Activated CD4-positive, alpha-beta T cell treated with anti-CD3 and anti-CD28 coated beads, Interleukin-2, amount 50 U/mL, for 24 hours (primary cell): Measurements from ENCODE around the gene ELAPOR2.
"Not testable (repeated sequence)": the region's sequence is repeated elsewhere in the genome, so short reads cannot be mapped to it uniquely, and the experiment has no call there.

ENCODE experiments used
- DNase-seq, 2 donors: peaks; one replicate each; pipeline ENCODE4 v3.0.0-alpha.2; 2020; ENCODE audit warnings: low read depth in 1 of 2, low spot score in 1 of 2

The ELAPOR2 gene, protein sequence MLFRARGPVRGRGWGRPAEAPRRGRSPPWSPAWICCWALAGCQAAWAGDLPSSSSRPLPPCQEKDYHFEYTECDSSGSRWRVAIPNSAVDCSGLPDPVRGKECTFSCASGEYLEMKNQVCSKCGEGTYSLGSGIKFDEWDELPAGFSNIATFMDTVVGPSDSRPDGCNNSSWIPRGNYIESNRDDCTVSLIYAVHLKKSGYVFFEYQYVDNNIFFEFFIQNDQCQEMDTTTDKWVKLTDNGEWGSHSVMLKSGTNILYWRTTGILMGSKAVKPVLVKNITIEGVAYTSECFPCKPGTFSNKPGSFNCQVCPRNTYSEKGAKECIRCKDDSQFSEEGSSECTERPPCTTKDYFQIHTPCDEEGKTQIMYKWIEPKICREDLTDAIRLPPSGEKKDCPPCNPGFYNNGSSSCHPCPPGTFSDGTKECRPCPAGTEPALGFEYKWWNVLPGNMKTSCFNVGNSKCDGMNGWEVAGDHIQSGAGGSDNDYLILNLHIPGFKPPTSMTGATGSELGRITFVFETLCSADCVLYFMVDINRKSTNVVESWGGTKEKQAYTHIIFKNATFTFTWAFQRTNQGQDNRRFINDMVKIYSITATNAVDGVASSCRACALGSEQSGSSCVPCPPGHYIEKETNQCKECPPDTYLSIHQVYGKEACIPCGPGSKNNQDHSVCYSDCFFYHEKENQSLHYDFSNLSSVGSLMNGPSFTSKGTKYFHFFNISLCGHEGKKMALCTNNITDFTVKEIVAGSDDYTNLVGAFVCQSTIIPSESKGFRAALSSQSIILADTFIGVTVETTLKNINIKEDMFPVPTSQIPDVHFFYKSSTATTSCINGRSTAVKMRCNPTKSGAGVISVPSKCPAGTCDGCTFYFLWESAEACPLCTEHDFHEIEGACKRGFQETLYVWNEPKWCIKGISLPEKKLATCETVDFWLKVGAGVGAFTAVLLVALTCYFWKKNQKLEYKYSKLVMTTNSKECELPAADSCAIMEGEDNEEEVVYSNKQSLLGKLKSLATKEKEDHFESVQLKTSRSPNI

DNA sequence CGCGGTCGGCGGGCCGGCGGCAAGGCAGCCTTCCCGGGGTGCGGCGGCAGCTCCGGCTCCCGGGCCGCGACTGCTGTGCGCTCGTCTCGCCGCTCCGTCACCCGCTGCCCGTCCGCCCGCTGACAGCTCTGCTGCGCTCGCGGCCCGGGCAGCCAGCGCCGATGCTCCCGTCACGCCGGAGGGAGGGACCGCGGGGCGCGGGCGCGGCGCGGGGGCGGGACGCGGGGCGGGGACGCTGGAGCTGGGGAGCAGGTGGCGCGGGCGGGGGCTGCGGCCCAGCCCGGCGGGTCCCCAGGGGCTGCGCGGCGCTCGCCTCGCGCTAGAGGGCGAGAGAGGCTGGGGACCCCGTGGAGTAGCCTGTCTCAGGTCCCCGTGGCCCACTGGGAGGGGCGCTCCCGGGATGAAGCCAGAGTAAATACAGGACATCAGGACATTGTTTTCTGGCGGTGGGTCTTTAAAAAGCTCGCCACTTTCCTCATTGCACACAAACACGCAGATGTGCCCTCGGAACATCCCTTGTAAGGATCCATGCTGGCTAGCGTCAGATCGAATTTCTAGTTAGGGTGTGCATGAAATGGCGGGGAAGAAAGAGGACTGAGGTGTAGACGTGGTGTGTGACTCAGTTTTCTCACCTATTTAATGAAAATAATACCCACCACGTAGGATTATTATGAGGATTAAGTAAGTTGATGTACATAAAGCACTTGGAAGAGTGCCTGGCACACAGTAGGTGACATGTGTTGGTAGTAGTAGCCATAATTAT is at the start of gene ELAPOR2:
ELAPOR2 (minus strand) TSS at position 130 of the 763 bp plus-strand sequence. CDS start 141 bp downstream, outside the sequence.
- peak; percentile 49 to 52 for DNase-seq

DNA sequence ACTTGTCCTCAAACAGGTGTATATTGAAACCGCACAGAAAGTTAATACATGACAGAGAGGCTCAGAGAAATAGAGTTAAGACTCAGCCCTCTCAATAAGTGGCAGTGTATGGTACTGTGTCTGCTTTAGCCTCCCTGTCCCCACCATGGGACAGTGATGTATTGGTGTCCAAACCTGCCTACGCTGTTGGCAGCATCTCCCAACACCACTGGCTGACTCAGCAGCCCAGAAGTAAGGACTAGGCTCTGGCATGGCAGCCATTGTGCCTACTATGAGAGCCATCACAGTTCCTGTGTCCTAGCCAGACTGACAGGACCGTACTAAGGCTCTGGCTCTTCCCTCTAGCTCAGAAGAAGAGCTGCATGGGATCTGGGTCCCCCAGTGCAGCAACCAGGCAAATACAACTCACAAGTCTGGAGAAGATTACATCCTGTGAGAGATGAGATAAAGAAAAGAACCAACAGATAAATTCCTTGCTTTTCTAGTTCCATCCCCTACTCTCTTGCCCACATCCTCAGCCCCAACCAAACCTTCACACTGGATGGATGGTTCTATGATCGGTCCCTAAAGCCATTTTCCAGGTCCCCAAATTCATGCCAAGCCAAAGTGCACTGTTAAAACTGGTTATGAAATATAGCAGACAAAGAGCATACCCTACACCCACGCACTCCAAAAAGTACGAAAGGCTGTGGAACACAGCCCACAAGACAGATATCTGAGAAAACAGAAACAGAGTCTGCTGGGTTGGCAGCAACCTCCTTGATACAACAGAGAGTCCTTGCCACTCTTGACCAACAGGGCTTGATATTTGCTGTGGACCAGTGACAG is 48.7 kb upstream of the ELAPOR2 start:
- no peak for DNase-seq

DNA sequence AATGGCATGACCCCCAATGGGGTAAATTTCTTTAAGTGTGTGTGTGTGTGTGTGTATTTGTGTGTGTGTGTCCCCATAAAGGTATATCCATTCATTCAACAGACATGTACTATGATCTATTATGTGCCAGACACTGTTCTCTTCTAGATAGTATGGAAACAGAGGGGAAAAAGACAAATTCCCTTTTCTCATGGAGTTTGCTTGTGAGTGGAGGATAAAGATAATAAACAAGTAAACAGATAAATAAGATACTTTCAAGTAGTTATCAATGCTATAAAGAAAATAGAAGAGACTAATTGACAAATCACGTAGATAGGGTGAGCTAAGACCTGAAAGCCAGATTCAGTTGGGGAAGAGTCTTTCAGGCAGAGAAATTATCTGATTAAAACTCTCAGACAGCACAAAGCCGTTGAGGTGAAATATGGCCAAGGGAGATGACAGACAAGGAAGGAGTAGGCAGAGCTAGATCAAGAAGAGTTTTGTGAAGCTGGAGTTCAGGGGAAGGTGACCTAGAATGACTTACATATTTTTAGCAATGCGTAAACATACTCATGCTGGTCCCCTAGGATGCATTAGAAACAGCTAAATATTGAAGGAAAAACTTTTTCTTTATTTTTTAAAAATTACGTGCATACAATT is 47.6 kb upstream of the ELAPOR2 start:
- DNase-seq = no peak

DNA sequence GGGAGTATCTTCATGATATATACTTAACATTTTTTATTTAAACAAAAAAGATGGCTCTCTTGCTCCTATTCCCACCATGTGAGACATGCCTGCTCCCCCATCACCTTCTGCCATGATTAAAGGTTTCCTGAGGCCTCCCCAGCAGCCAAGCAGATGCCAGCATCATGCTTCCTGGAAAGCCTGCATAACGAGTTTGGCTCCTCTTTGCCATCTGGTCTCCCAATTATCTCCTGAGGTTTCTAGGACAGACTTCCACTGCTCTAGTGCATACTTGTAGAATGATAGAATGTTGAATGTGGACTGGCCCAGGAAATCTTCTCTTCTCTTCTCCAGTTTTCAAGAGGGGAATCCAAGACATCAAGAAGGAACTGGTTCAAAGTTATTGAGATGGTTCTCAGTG is 45.9 kb upstream of the ELAPOR2 start:
- no peak for DNase-seq

DNA sequence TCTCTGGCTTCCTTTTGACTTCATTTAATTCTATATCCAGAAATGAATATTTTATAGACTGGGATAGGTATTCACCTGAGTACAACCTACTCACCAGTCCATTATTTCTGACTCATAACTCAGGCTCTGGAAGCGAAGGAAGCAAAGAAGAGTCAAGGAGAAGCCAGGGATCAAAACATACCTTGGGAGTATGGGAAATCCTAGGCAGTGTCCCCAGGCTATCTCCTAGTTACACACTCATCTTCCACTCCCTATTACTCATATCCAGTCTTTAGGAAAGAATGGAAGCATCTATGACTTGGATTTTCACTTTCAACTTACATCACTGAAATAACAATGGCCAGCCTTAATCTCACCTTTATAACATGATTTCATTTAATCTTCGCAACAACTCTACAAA is 40.9 kb upstream of the ELAPOR2 start:
- DNase-seq = no peak

DNA sequence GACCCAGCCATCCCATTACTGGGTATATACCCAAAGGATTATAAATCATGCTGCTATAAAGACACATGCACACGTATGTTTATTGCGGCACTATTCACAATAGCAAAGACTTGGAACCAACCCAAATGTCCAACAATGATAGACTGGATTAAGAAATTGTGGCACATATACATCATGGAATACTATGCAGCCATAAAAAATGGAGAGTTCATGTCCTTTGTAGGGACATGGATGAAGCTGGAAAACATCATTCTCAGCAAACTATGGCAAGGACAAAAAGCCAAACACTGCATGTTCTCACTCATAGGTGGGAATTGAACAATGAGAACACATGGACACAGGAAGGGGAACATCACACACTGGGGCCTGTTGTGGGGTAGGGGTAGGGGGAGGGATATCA is 37.9 kb upstream of the ELAPOR2 start:
- DNase-seq = not testable (repeated sequence)

DNA sequence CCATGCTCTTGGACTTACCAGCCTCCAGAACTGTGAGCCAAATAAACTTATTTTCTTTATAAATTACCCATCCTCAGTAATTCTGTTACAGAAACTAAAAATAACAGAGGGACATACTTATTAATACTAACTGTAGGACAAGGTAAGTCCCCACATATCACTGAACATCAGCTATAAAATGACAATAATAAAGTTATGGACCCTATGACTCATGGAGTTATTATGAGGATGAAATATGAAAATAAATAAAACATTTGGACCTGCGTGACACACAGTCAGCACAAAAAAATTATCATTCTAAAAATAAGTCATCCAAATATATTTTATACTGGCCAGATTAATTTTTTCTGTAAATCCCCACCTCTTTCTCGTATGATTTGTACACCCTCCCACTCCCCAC is 34.9 kb upstream of the ELAPOR2 start:
- no peak for DNase-seq

DNA sequence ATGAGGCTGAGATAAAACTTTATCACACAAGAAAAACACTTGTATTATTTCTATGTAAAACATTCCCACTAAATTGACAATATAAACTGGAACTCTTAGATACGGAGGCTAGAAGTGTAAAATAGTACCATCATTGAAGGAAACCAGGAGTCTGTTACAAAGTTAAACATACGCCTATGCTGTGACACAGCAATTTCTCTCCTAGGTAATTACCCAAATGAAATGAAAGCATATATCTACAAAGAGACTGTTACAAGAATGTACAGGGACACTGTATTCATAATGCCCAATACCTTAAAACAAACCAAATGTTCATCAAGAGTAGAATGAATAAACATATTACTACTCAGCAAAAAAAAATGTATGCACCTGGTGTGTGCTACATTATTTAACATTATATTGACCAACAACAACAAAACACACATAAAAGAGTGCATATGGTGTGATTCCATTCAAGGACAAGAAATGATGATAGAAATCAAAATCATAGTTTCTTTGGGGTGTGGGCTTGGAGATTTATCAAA is 33.2 kb upstream of the ELAPOR2 start:
- no peak for DNase-seq

DNA sequence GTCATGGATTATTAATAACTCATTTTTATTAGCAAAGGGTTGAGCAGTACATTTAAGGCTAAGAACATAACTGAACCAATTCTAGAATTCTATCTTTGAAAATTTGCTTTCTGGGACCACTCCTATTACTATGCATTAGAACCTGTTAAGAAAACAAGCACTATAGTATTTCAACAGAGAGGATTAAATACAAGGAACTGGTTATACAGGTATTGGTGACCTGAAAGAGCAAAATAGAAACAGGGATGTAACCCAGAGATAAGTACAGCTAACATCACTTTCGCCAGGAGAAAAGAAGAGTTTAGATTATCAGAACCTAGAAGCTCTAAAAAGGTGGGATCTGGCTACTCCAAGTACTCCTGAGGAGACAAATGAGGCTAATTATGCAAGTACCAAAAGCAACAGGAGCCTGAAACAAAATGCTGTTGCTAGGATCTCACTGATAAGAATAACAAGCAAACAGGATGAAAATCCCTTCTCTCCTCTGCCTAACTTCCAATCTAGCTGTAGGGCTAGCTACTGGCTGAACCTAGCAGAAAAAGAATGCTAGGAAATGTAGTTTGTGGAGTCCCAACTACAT is 32.1 kb upstream of the ELAPOR2 start:
- DNase-seq = no peak

DNA sequence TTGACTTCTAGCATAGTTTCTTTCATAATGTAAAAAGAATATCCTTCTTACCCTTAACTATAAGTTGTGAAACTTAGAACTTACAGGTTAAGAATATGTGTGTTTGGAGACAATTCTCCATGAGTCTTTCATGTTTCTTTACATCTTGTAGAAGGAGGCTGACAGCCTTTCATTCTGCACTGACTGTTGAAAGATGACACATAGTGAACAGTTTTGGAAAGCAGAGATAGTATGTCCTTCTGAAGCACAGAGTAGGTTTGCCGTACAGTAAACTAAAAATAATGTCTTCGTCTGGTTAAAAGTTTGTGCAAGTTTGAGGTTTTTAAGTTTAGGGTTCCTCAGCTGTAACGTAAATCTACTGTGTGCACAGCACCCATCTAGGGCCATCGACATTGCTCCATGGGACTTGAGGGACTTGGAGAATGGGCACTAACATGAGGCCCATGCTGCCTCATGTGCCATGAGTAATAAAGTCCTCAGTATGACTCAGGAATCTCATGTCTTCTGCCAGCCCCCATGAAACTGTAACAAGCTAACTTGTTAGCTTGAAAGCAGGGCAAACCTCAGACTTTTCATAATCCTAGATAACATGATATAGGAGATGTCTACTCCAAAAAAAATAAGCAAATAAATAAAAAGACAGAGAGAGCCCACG is 24.5 kb upstream of the ELAPOR2 start:
- no peak for DNase-seq

DNA sequence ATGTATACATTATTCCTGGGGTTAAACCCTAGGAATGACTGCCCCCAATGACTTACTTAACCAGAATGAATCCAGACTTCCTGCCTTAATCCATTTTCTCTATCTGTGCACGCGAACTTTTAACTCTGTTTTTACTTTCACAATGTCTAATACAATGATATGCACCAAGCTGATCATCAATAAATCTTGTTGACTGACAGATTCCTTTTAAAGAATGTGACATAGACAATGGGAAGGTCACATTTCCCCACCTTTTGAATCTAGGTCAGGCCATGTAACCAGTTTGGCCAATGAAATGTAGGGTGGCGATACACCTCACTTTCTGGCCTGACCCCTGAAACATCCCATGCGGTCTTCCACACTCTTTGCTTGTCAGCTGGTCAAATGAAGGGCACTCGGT is 23.2 kb upstream of the ELAPOR2 start:
- no peak for DNase-seq

DNA sequence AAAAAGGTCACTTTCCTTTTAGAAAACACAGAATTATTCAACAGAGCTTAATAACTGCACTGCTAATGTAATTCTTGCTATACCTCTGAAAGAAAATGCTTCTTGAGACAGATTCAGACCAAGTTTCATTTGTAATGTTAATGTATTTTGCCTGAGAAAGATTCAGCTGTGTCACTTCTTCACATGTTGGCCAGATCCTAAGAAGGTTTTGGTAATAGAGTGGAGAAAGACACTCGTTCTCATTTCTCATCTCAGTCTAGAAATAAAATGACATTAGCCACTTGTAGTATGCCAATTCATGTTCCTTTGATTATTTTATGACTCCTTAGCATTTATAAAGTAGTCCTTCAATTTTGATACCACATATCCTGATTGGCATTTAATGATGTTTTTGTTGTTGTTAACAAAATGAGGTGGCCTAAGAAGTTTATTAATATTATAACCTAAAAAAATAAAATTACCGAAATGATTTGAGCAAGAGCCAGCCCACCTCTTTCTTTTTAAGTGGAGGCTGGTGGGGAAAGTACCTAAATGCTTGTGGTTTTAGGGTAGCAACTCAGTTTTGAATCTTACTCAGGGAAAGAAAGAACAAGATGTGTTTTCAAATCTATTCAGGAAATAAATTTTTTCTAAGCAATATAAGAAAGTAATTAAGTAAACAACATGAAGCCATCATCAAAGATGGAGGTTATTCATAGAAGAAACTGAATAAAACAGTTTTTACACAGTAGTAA is 16.4 kb upstream of the ELAPOR2 start:
- DNase-seq = no peak

DNA sequence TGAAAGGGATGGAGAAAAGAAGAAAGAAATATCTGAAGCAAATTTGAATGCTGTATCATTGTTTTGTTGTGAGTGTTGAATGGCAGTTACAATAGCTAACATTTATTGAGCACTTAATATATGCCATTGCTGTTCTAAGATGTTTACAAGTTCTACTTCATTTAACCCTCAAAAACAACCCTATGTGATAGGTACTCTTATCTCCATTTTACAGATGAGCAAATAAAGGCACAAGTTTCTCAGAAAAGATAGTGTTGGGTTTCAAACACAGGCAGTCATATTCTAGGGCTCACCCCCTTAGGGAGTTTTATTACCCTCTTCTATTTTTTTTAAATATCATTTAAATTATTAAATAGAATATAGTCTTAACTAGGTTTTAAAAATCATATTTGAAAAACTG is 8.3 kb upstream of the ELAPOR2 start:
- DNase-seq = no peak

DNA sequence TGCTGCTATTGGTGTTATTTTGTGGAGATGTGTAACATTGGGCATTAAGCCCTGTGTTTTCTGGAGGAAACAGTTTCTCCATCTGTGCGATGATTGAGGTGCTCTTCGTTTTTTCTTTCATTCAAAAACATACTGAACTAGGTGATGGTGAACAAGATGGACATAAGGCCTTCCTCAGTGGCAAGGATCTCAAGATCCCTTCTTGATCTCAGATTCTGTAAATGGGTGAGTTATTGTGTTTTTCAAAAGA is 759 bp upstream of the ELAPOR2 start:
- no peak for DNase-seq

DNA sequence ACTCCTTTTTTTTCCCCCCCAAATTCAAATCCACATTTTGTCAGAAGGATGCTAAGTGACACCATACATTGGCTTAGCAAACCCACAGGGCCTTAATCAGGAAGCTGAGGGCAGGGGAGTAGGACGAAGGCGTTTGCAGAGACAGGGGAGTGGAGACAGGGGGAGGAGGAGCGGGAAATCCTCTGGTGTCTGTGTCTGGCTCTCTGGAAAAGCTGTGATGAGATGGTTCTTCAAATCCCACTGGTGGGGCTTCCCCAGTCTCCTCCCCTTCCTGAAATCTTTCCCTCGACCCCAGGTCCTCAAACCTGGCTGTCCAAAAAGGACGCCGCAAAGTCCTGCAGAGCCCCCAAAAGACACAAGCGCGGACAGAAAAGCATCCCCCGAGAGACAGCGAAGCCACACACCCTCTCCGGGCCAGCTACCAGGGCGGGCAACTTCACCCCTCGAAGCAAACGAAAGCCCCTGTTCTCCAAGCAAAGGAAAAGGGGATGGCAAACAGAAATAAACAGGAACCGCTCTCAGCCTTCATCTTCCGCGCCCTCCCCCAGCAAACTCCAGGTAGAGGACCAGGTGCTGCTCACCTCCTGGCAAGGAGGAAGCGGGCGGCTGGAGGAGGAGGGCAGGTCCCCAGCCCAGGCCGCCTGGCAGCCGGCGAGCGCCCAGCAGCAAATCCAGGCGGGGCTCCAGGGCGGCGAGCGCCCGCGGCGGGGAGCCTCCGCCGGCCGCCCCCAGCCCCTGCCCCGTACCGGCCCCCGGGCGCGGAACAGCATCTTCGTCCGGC is 520 bp downstream of the ELAPOR2 start:
- no peak for DNase-seq

DNA sequence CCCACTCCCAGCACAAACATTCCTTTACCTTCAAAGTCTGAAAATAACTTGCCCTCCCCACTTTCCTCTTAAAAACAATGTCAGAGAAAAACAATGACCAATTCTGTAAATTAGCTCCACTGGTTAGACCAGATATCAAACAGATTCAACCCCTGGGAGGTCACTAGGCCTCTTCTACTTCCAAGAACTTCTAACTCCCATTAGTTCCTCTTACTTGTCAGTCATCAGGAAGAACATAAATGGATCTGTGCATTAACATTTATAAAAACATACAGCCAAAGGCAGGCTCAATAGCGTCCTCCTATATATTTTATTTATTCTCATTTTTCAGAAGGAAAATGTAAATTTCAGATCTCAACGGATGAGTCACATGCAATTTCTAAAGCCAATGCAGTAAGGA is 2.2 kb downstream of the ELAPOR2 start:
- no peak for DNase-seq

DNA sequence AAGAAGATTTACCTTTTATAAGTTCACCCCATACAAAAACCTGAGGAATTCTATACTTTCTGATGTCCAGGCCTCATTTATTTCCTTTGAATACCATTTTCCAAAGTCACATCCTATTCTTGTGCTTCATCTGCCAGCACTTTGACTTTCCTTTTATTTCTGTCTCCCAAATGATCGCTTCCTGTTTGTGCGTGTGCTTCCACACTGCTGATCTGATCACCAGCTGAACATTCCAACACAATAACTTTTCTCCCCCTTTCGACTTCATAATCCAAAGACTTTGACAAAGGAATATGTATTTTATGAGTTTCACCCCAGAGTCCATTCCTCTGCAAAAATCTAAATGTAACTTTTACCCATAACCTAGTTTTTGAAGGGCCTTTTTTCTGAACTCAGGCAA is 3.1 kb downstream of the ELAPOR2 start:
- DNase-seq = no peak

DNA sequence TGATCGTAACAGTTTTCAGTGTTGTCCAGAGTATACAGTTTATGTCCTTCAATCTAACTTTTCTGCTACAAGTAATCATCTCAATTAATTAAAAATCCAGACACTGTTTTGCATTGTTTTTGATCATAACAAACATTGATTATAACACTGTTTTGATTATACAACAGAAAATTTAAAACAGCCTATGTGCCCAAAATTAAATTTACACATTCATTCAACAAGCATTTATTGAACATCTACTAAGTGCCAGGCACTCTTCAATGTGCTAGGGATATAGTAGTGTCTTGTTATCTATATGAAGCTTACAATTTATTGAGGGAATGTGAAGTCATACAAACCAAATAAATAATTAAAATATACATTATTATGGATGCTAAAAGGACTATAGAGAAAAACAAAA is 10.6 kb downstream of the ELAPOR2 start:
- DNase-seq = no peak
